GM12878 (cell line): ENCODE results near the gene RRP1B. TPM values are rescaled to one million over a fixed set of nuclear protein-coding genes. Genes with fewer than 3 reads are reported as not detected.

Experiments used
- ATAC-seq: fragments of 200-7000 bp; cut with Tn5 transposase; 3 replicates; pipeline ENCODE4 v1.9.1; 2020; ENCODE audit warnings: mild to moderate bottlenecking, moderate library complexity
- BruUV-seq: library from RNA; stranded (reverse); fragments of 400-500 nt; replicated peaks from 2 replicates; lab custom pipeline; 2021; lab: Mats Ljungman, UMichigan
- CTCF ChIA-PET: fragments of 300-600 bp; sonication (Branson Sonifier 250); formaldehyde crosslinking; extraction: SDS; loops from one replicate; lab custom pipeline; 2021; ENCODE audit warnings: inconsistent platforms; lab: Yijun Ruan, JAX
- POLR2A ChIA-PET: fragments of 350-600 bp; formaldehyde crosslinking; extraction: SDS; loops from one replicate; lab custom pipeline; 2021; ENCODE audit warnings: inconsistent platforms; lab: Charles Lee
- RAD21 ChIA-PET: fragments of 300-600 bp; sonication (Branson Sonifier 250); formaldehyde crosslinking; loops from one replicate; lab custom pipeline; 2023; ENCODE audit warnings: antibody characterized with exemption; ENCODE audit not compliant: unreplicated experiment; lab: Charles Lee
- SMC1A ChIA-PET: fragments of 300-600 bp; sonication (Branson Sonifier 250); formaldehyde crosslinking; loops from one replicate; lab custom pipeline; 2023; ENCODE audit not compliant: unreplicated experiment, uncharacterized antibody; lab: Charles Lee
- DNase-seq: peaks from one replicate; pipeline ENCODE4 v3.0.0-alpha.2; 2011; ENCODE audit warnings: low read depth, low spot score
- FAIRE-seq: peaks from 3 replicates; lab custom pipeline; 2011; peaks lifted over from hg19 to GRCh38; lab: Jason Lieb, UNC
- H2AFZ ChIP-seq: 2 replicates; pipeline ENCODE4 v1.6.0; 2011; ENCODE audit warnings: low read depth, low read length, control low read depth; ENCODE audit not compliant: control insufficient read depth
- H3K27ac ChIP-seq: 2 replicates; pipeline ENCODE4 v1.5.1; 2011; ENCODE audit warnings: control low read depth; ENCODE audit not compliant: control insufficient read depth, insufficient read depth
- H3K27me3 ChIP-seq, 2 experiments: replicated peaks in 1 of 2; 2 replicates each; pipeline versions ENCODE4 v1.6.0 to v1.6.1; 2011; ENCODE audit warnings: low read length in 1 of 2; ENCODE audit not compliant: control insufficient read depth in 2 of 2, insufficient read depth in 2 of 2
- H3K36me3 ChIP-seq, 2 experiments: 2 replicates each; pipeline ENCODE4 v1.5.1; 2011; ENCODE audit warnings: low read length in 1 of 2; ENCODE audit not compliant: control insufficient read depth in 2 of 2, insufficient read depth in 2 of 2
- H3K4me1 ChIP-seq: 2 replicates; pipeline ENCODE4 v1.6.1; 2011; ENCODE audit warnings: mild to moderate bottlenecking, low read length, moderate library complexity, mixed read lengths; ENCODE audit not compliant: control insufficient read depth, insufficient read depth
- H3K4me2 ChIP-seq: 2 replicates; pipeline ENCODE4 v1.6.0; 2011; ENCODE audit warnings: control low read depth; ENCODE audit not compliant: control insufficient read depth, insufficient read depth
- H3K4me3 ChIP-seq: fragments of 200-600 bp; sonication (generic); 2 replicates; pipeline ENCODE4 v1.5.1; 2016
- H3K79me2 ChIP-seq: 2 replicates; pipeline ENCODE4 v1.6.0; 2011; ENCODE audit warnings: low read length; ENCODE audit not compliant: control insufficient read depth, insufficient read depth
- H3K9ac ChIP-seq: 2 replicates; pipeline ENCODE4 v1.8.0; 2011; ENCODE audit warnings: low read length, control low read depth, mixed read lengths; ENCODE audit not compliant: control insufficient read depth, insufficient read depth
- H3K9me3 ChIP-seq: replicated peaks from 3 replicates; pipeline ENCODE4 v1.5.1; 2011; ENCODE audit warnings: mild to moderate bottlenecking, low read length; ENCODE audit not compliant: control insufficient read depth, insufficient read depth
- H4K20me1 ChIP-seq: 2 replicates; pipeline ENCODE4 v1.6.0; 2011; ENCODE audit not compliant: control insufficient read depth, insufficient read depth
- CHD2 ChIP-seq: IDR thresholded peaks from 2 replicates; pipeline ENCODE4 v1.6.1; 2011; ENCODE audit warnings: low read depth, low read length, improper control_type of control experiment, borderline replicate concordance
- ETV6 ChIP-seq, 2 experiments: fragments of 450-650 bp in 1 of 2; IDR thresholded peaks in 1 of 2; conservative IDR thresholded peaks in 1 of 2; 2 replicates each; pipeline ENCODE4 v1.6.1; 2014; ENCODE audit warnings: antibody characterized with exemption in 1 of 2, borderline replicate concordance in 1 of 2, low read depth in 1 of 2, mild to moderate bottlenecking in 1 of 2, moderate library complexity in 1 of 2
- IKZF1 ChIP-seq: fragments of 450-650 bp; conservative IDR thresholded peaks from 2 replicates; pipeline ENCODE4 v1.6.1; 2017; ENCODE audit warnings: antibody characterized with exemption, mild to moderate bottlenecking
- MYB ChIP-seq: fragments of 150-350 bp; IDR thresholded peaks from 2 replicates; pipeline ENCODE4 v1.6.1; 2014; ENCODE audit warnings: mild to moderate bottlenecking, low read depth, low read length, borderline replicate concordance
- POU2F2 ChIP-seq: IDR thresholded peaks from 3 replicates; pipeline ENCODE4 v1.6.1; 2011; ENCODE audit warnings: low read depth, mild to moderate bottlenecking, low read length, borderline replicate concordance
- RUNX3 ChIP-seq: IDR thresholded peaks from 2 replicates; pipeline ENCODE4 v1.6.1; 2012; ENCODE audit warnings: low read length, inconsistent platforms
- TCF12 ChIP-seq: IDR thresholded peaks from 2 replicates; pipeline ENCODE4 v1.6.1; 2011; ENCODE audit warnings: low read depth, mild to moderate bottlenecking, low read length
- ZNF217 ChIP-seq: fragments of 450-650 bp; IDR thresholded peaks from 2 replicates; pipeline ENCODE4 v1.6.1; 2017; ENCODE audit warnings: antibody characterized with exemption, mild to moderate bottlenecking
- WGBS: methylation state at CpG from one replicate; pipeline ENCODE4 v1.1.6; 2016; ENCODE audit warnings: low lambda C conversion rate; ENCODE audit not compliant: insufficient replicate concordance, insufficient coverage; ENCODE audit errors: missing lambda C conversion rate; 5-methylcytosine and 5-hydroxymethylcytosine counted together
- in situ Hi-C: fragments of 300-500 bp; cut with MboI; formaldehyde crosslinking; loops from 9 replicates; pipeline ENCODE4 v1.14.3; 2018; ENCODE audit warnings: mixed read lengths
- intact Hi-C: fragments of 100-400 bp; cut with micrococcal nuclease; formaldehyde crosslinking; loops from one replicate; pipeline ENCODE4 v1.14.2; 2022; ENCODE audit not compliant: unreplicated experiment
- polyA plus RNA-seq, 11 experiments: library from polyadenylated mRNA; depleted of rRNA in 4 of 11; unstranded in 6 of 11; stranded (reverse) in 5 of 11; fragments of >200 nt; fragmentation: Nextera tagmentation in 4 of 11; fragmentation: Illumina TruSeq in 1 of 11; extraction: Ambion mirVana in 4 of 11; extraction: Trizol in 1 of 11; gene quantifications; 1 replicate in 1 of 11; 2 replicates in 10 of 11; pipeline versions ENCODE4 v1.2.1 to v1.2.3, GENCODE V29; 2011 to 2016; ENCODE audit warnings: inconsistent platforms in 2 of 11, missing spikeins in 2 of 11, low read depth in 1 of 11
- total RNA-seq, 4 experiments: library from RNA; depleted of rRNA in 3 of 4; stranded (reverse); fragments of >200 nt in 3 of 4; fragmentation: Illumina TruSeq in 1 of 4; extraction: Trizol in 1 of 4; gene quantifications; 2 replicates each; pipeline versions ENCODE4 v1.2.1 to v1.2.3, GENCODE V29; 2013 to 2021
- TF ChIP-seq, protein P1 (sequence below): fragments of 450-650 bp; IDR thresholded peaks from 2 replicates; pipeline ENCODE4 v1.6.1; 2017; ENCODE audit warnings: mild to moderate bottlenecking, low read depth, inconsistent platforms; ENCODE audit not compliant: poor library complexity, severe bottlenecking

Gene RRP1B
- total and polyA plus RNA-seq, 10 of the 15 experiments (the other 5 are each of a cell fraction or from before 2014, with no cell fraction given): 8.1 to 57.4 (median 38.1) TPM

DNA sequence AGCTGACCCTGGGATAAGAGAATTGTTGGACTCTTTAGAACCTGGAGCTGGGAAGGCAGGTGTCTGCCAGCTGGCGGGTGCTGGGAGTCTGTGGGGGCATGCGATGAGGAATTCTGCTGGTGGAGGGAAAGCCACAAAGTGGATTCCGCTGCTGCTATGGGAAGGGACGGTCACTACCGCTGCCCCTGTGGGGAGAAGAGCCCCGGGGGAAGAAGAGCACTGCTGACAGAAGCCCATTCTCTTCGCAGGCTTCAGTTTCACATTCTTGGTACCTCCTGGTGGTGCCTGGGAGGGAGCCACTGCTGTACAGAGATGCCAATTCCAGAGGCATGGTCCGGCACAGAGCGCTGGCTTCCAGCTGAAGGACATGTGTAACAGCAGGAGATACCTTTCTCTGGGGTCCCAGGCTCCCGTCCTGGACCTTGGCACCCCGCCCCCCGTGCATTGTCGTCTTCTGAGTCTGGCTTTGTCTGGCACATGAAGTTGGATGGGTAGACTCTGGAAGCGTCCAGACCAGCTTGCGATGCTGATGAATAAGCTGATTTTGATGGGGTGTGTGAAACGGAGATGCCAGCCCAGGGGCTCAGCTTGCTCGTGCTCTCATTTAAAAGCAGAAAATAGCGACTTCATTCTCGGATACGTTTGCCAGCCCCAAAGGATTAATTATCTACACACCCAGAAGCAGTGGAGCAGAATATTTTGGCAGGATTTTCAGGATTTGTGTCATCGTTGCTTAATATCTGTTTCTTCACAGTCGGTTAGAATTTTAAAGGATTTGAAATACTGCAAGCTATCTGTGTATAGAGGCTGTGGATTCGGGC lies 72.7 kb downstream of the RRP1B start:
- no peaks in the 10 kb centered on the region for H3K9me3 ChIP-seq
- no peak overlapping the region for H3K9ac ChIP-seq
- intact Hi-C loops: no loop called here
- no peak for ATAC-seq
- in situ Hi-C loops: no loop called here
- no peak overlapping the region for H3K4me2 ChIP-seq
- H3K36me3 ChIP-seq: peaks cover 7 to 11% of the 10 kb centered on the region in 2 experiments; a peak in 3 of 4 replicates
- H4K20me1 ChIP-seq: no peaks in the 10 kb centered on the region; the same call in 1 of the 2 replicates
- H2AFZ ChIP-seq: no peak overlapping the region
- POLR2A ChIA-PET: no interaction called here
- no peak overlapping the region for H3K27ac ChIP-seq
- TF ChIP-seq POU2F2: no peak
- no peak for TF ChIP-seq IKZF1
- no peak for TF ChIP-seq CHD2
- TF ChIP-seq ETV6 (conservative IDR thresholded peaks at IDR 0.05 in 1 of 2, IDR thresholded peaks at IDR 0.05 in 1 of 2; ENCODE audit: borderline replicate concordance in 1 of 2, low read depth in 1 of 2): no peak
- TF ChIP-seq, protein P1, sequence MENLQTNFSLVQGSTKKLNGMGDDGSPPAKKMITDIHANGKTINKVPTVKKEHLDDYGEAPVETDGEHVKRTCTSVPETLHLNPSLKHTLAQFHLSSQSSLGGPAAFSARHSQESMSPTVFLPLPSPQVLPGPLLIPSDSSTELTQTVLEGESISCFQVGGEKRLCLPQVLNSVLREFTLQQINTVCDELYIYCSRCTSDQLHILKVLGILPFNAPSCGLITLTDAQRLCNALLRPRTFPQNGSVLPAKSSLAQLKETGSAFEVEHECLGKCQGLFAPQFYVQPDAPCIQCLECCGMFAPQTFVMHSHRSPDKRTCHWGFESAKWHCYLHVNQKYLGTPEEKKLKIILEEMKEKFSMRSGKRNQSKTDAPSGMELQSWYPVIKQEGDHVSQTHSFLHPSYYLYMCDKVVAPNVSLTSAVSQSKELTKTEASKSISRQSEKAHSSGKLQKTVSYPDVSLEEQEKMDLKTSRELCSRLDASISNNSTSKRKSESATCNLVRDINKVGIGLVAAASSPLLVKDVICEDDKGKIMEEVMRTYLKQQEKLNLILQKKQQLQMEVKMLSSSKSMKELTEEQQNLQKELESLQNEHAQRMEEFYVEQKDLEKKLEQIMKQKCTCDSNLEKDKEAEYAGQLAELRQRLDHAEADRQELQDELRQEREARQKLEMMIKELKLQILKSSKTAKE: no peak
- TF ChIP-seq ZNF217: no peak
- TF ChIP-seq MYB: no peak
- no peak for TF ChIP-seq TCF12
- no peak for TF ChIP-seq RUNX3
- TF ChIP-seq, all 136 proteins: peak for 0
- CTCF ChIA-PET: no interaction called here
- DNase-seq: no peak
- H3K4me1 ChIP-seq: peaks cover 17% of the 10 kb centered on the region
- RAD21 ChIA-PET: no interaction called here
- H3K4me3 ChIP-seq: no peak overlapping the region
- 95% methylated on average over 23 of the region's 23 CpGs for WGBS
- SMC1A ChIA-PET: interaction anchor here (0.6 kb wide), 1 partner anchor 206 kb away, joined by 3 read pairs; no protein-coding TSS in a partner anchor
- no peak for FAIRE-seq
- peaks cover 29% of the 10 kb centered on the region for H3K79me2 ChIP-seq
- BruUV-seq: no TSS peak
- H3K27me3 ChIP-seq: no peaks in the 10 kb centered on the region
